MM.1S (cell line): ENCODE measurements around the gene SPECC1.

Experiments
- DNase-seq: peaks from one replicate; pipeline ENCODE4 v3.0.0-alpha.2; 2015
- H2AFZ ChIP-seq: fragments of 300-600 bp; sonication (generic); 2 replicates; pipeline ENCODE4 v1.6.0; 2016; ENCODE audit warnings: antibody characterized with exemption, low read length
- H3F3A ChIP-seq: fragments of 300-600 bp; sonication (generic); 2 replicates; pipeline ENCODE4 v1.6.1; 2016; ENCODE audit warnings: mild to moderate bottlenecking, antibody characterized with exemption, low read length, moderate library complexity, mixed read lengths; ENCODE audit not compliant: insufficient read depth
- H3K27ac ChIP-seq: fragments of 300-600 bp; sonication (generic); 2 replicates; pipeline ENCODE4 v1.5.1; 2016; ENCODE audit warnings: mild to moderate bottlenecking, low read length
- H3K27me3 ChIP-seq: fragments of 300-600 bp; sonication (generic); replicated peaks from 2 replicates; pipeline ENCODE4 v1.6.0; 2016; ENCODE audit warnings: low read length; ENCODE audit not compliant: insufficient read depth
- H3K36me3 ChIP-seq: fragments of 300-600 bp; sonication (generic); replicated peaks from 2 replicates; pipeline ENCODE4 v1.6.1; 2016; ENCODE audit warnings: mild to moderate bottlenecking, low read length, mixed read lengths; ENCODE audit not compliant: insufficient read depth
- H3K4me1 ChIP-seq: fragments of 300-600 bp; sonication (generic); 2 replicates; pipeline ENCODE4 v1.6.1; 2016; ENCODE audit warnings: low read length, mixed read lengths
- H3K4me2 ChIP-seq: fragments of 300-600 bp; sonication (generic); 2 replicates; pipeline ENCODE4 v1.6.0; 2016; ENCODE audit warnings: low read depth, low read length
- H3K4me3 ChIP-seq: fragments of 300-600 bp; sonication (generic); 2 replicates; pipeline ENCODE4 v1.5.1; 2016; ENCODE audit warnings: low read length, mixed read lengths
- H3K79me2 ChIP-seq: fragments of 300-600 bp; sonication (generic); 2 replicates; pipeline ENCODE4 v1.6.1; 2016; ENCODE audit warnings: mixed run types, low read length, mixed read lengths
- H3K9ac ChIP-seq: fragments of 300-600 bp; sonication (generic); 2 replicates; pipeline ENCODE4 v1.6.1; 2016; ENCODE audit warnings: low read length, mixed read lengths
- H3K9me2 ChIP-seq: fragments of 300-600 bp; sonication (generic); replicated peaks from 2 replicates; pipeline ENCODE4 v1.6.1; 2016; ENCODE audit warnings: mild to moderate bottlenecking, low read length, mixed read lengths; ENCODE audit not compliant: insufficient read depth
- H3K9me3 ChIP-seq: fragments of 300-600 bp; sonication (generic); replicated peaks from 2 replicates; pipeline ENCODE4 v1.6.1; 2016; ENCODE audit warnings: mild to moderate bottlenecking, low read length, mixed read lengths; ENCODE audit not compliant: insufficient read depth
- H4K20me1 ChIP-seq: fragments of 300-600 bp; sonication (generic); 2 replicates; pipeline ENCODE4 v1.6.1; 2016; ENCODE audit warnings: mild to moderate bottlenecking, low read length, moderate library complexity, mixed read lengths; ENCODE audit not compliant: insufficient read depth
- CTCF ChIP-seq: fragments of 300-600 bp; sonication (generic); IDR thresholded peaks from 2 replicates; pipeline ENCODE4 v1.5.1; 2016; ENCODE audit warnings: antibody characterized with exemption, low read length, mixed read lengths
- EZH2 ChIP-seq: fragments of 300-600 bp; sonication (generic); optimal IDR thresholded peaks from 2 replicates; pipeline ENCODE3; 2017; ENCODE audit warnings: low read depth, mild to moderate bottlenecking, antibody characterized with exemption, low read length, mixed read lengths
- EZH2phosphoT487 ChIP-seq: fragments of 300-600 bp; sonication (generic); IDR thresholded peaks from 2 replicates; pipeline ENCODE4 v1.6.1; 2018; ENCODE audit warnings: antibody characterized with exemption, low read length

Gene SPECC1

GRCh38 chr17:19978805-19979211 lies 30.4 kb upstream of the SPECC1 start:
- Histone ChIP-seq H2AFZ (peak overlapping the region; percentile 98), H3F3A (peaks cover 6% of the 10 kb centered on the region), H3K79me2 (peaks cover 40% of the 10 kb centered on the region), H3K27me3 (no peaks in the 10 kb centered on the region), H3K4me2 (peak overlapping the region; percentile 91), H3K9me2 (no peaks in the 10 kb centered on the region), H3K9ac (no peak overlapping the region), H3K4me1 (0 out of 2 replicates have a peak, but pooled peaks cover 9% of the 10 kb centered on the region), H3K27ac (no peak overlapping the region), H3K36me3 (no peaks in the 10 kb centered on the region), H3K9me3 (no peaks in the 10 kb centered on the region), H3K4me3 (peak overlapping the region; percentile 91), H4K20me1 (no peaks in the 10 kb centered on the region)
- TF ChIP-seq EZH2phosphoT487 (no peak), CTCF (no peak), EZH2 (no peak)
- DNase-seq, result no peak

GRCh38 chr17:19979917-19980770 lies 29.0 kb upstream of the SPECC1 start:
- H3F3A ChIP-seq, result peaks cover 6% of the 10 kb centered on the region
- H3K9me2 ChIP-seq, result no peaks in the 10 kb centered on the region
- H3K9me3 ChIP-seq, result no peaks in the 10 kb centered on the region
- no peak overlapping the region for H3K9ac ChIP-seq
- H3K4me1 ChIP-seq, result 0 out of 2 replicates have a peak, but pooled peaks cover 9% of the 10 kb centered on the region
- H3K4me2 ChIP-seq, result no peak overlapping the region
- H3K27me3 ChIP-seq, result no peaks in the 10 kb centered on the region
- DNase-seq, result no peak
- H2AFZ ChIP-seq, result no peak overlapping the region
- TF ChIP-seq EZH2, result no peak
- no peak for TF ChIP-seq CTCF
- TF ChIP-seq EZH2phosphoT487, result no peak
- H4K20me1 ChIP-seq, result no peaks in the 10 kb centered on the region
- no peak overlapping the region for H3K4me3 ChIP-seq
- no peaks in the 10 kb centered on the region for H3K36me3 ChIP-seq
- H3K79me2 ChIP-seq, result peaks cover 27% of the 10 kb centered on the region
- H3K27ac ChIP-seq, result no peak overlapping the region

GRCh38 chr17:19986941-19987861 lies 22.0 kb upstream of the SPECC1 start:
- Histone ChIP-seq H3F3A (no peaks in the 10 kb centered on the region), H4K20me1 (no peaks in the 10 kb centered on the region), H3K9me2 (no peaks in the 10 kb centered on the region), H3K27me3 (no peaks in the 10 kb centered on the region), H3K9me3 (no peaks in the 10 kb centered on the region), H3K4me3 (no peak overlapping the region), H2AFZ (peak overlapping the region; percentile 28), H3K27ac (no peak overlapping the region), H3K79me2 (no peaks in the 10 kb centered on the region), H3K4me2 (peak overlapping the region; percentile 19; the same call in 1 of the 2 replicates), H3K4me1 (no peaks in the 10 kb centered on the region), H3K9ac (no peak overlapping the region), H3K36me3 (no peaks in the 10 kb centered on the region)
- TF ChIP-seq CTCF (no peak), EZH2 (no peak), EZH2phosphoT487 (no peak)
- DNase-seq, result no peak
